Neuron (in vitro differentiated cells): ENCODE measurements around the gene CDK8.
A peak's percentile ranks its signal among the peaks of the same experiment; 100 is the strongest.
"Not testable (repeated sequence)": the region's sequence is repeated elsewhere in the genome, so short reads cannot be mapped to it uniquely, and the experiment has no call there.

Experiments
- H2AFZ ChIP-seq: one replicate; pipeline ENCODE4 v1.6.1; 2013; ENCODE audit warnings: low read depth, mild to moderate bottlenecking, inconsistent platforms, low read length, moderate library complexity
- H3K27me3 ChIP-seq: one replicate; pipeline ENCODE4 v1.6.1; 2013; ENCODE audit warnings: low read length; ENCODE audit not compliant: insufficient read depth
- H3K36me3 ChIP-seq: one replicate; pipeline ENCODE4 v1.6.1; 2013; ENCODE audit warnings: low read length; ENCODE audit not compliant: insufficient read depth
- H3K4me1 ChIP-seq: one replicate; pipeline ENCODE4 v1.6.1; 2013; ENCODE audit warnings: low read length; ENCODE audit not compliant: insufficient read depth
- H3K4me3 ChIP-seq: 2 replicates; pipeline ENCODE4 v1.5.1; 2013; ENCODE audit warnings: mild to moderate bottlenecking, low read length, moderate library complexity
- H3K9me3 ChIP-seq: one replicate; pipeline ENCODE4 v1.6.1; 2013; ENCODE audit warnings: low read length

The CDK8 gene

DNA sequence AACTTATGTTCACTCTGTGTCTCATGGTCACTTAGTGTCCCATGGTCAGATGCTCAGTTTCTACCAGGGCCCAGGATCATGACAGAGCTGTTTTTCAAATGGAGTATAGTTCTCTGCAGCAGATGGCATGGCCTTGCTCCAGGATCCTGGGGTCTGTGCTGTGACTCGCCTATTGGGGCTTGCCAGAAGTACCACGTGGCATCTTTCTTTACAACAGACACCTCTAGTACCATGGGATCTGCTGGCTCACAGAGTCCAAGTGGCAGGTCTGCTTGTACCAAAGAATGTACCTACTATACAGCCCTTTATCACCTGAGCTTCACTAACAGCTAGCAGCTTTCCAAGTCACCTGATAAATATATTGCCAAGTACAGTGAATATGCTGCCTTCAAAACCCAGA is 25.8 kb upstream of the CDK8 start:
- Histone ChIP-seq H3K4me1 (no peaks in the 10 kb centered on the region), H3K9me3 (no peaks in the 10 kb centered on the region), H3K4me3 (no peak overlapping the region), H2AFZ (no peak overlapping the region), H3K36me3 (no peaks in the 10 kb centered on the region), H3K27me3 (peaks cover 8% of the 10 kb centered on the region)

DNA sequence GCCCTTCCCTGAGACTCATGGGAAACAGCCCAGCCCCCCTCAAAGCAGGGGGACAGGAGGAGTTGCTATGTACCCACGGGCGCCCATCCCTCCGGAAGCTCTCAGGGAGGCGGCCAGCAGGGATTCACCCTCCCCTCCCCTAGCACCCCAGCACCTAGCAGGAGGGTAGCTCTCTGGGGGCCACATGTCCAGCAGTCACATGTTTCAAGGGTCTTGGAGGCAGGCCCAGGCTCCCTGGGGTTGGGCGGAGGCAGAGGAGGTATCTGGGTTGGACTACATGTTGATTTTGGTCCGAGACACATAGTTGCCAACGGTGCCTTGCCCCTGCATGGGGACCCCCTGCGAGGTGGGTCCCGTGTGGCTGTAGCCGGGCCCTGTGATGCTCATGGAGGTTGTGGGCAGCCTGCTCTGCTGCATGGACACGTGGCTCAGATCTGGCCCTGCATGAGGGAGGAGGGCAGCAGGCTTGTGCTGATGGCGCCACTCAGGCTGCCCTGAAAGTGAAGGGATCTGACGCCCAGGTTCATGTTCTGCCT is 24.8 kb upstream of the CDK8 start:
- no peak overlapping the region for H3K4me3 ChIP-seq
- no peaks in the 10 kb centered on the region for H3K4me1 ChIP-seq
- peaks cover 8% of the 10 kb centered on the region for H3K27me3 ChIP-seq
- no peak overlapping the region for H2AFZ ChIP-seq
- no peaks in the 10 kb centered on the region for H3K9me3 ChIP-seq
- H3K36me3 ChIP-seq = no peaks in the 10 kb centered on the region

GRCh38 chr13:26230703-26231102 is 23.2 kb upstream of the CDK8 start:
- Histone ChIP-seq H2AFZ (no peak overlapping the region), H3K36me3 (no peaks in the 10 kb centered on the region), H3K4me3 (no peak overlapping the region), H3K9me3 (no peaks in the 10 kb centered on the region), H3K4me1 (no peaks in the 10 kb centered on the region), H3K27me3 (peaks cover 8% of the 10 kb centered on the region)

GRCh38 chr13:26236296-26236695 is 17.6 kb upstream of the CDK8 start:
- Histone ChIP-seq H3K9me3 (no peaks in the 10 kb centered on the region), H2AFZ (no peak overlapping the region), H3K36me3 (no peaks in the 10 kb centered on the region), H3K4me3 (no peak overlapping the region), H3K27me3 (peaks cover 8% of the 10 kb centered on the region), H3K4me1 (no peaks in the 10 kb centered on the region)

DNA sequence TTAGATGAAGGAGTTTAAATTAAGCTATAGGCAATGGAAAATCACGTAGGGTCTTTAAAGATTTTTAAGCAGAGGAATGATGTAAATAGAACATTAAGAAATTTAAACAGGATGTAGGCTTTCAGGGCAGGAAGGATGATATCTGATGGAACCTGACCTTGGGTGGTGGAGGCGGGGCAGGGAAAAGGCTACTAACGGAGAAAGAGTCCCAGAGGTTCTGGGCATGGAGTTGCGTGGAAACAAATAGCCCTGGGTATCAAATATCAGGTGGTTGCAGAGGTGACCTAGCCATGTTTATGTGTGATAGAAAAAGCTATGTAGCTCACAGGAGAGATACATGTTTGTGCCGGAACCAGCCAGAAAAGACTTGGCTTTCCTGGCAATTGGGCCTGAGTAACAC is 7.8 kb upstream of the CDK8 start:
- H3K9me3 ChIP-seq = no peaks in the 10 kb centered on the region
- no peaks in the 10 kb centered on the region for H3K36me3 ChIP-seq
- H3K4me3 ChIP-seq = no peak overlapping the region
- no peak overlapping the region for H2AFZ ChIP-seq
- peaks cover 25% of the 10 kb centered on the region for H3K27me3 ChIP-seq
- H3K4me1 ChIP-seq = no peaks in the 10 kb centered on the region

DNA sequence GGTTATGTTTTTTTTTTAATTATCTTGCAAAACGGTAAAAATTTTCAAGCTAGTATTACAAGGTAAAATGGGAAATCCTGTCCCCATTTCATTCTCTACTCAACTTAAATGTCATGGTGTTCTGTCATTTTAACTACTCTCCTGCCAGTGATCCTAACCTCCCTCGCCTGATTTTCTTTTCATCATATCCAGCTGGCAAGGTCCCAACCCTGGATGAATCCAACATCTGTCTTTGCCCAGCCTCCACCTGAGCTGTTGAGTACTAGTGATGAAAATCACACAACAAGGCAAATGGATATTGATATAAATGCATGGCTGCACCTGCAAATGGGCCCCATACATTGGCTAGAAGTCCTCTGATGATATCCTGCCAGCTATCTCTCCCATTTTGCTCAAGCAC is 6.9 kb upstream of the CDK8 start:
- Histone ChIP-seq H3K4me3 (no peak overlapping the region), H3K36me3 (no peaks in the 10 kb centered on the region), H3K4me1 (no peaks in the 10 kb centered on the region), H2AFZ (no peak overlapping the region), H3K9me3 (no peaks in the 10 kb centered on the region), H3K27me3 (peaks cover 27% of the 10 kb centered on the region)

DNA sequence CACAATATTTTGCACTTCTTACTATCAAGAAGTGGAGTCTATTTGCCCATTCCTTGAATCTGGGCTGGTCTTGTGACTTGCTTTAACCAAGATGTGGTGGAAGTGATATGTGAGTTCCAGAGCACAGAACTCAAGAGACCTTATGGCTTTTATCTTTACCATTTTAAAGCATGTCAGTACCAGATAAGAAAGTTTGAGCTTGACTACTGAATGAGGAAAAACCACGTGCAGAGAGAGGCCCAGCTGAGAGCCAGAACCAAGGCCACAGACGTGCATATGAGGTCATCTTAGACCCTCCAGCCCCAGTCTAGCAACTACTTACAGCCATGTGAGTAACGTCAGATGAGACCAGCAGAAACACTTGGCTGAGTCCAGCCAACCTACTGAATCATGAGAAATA is 6.3 kb upstream of the CDK8 start:
- Histone ChIP-seq H3K4me1 (no peaks in the 10 kb centered on the region), H2AFZ (no peak overlapping the region), H3K36me3 (no peaks in the 10 kb centered on the region), H3K4me3 (no peak overlapping the region), H3K9me3 (no peaks in the 10 kb centered on the region), H3K27me3 (peaks cover 27% of the 10 kb centered on the region)

- Histone ChIP-seq H2AFZ (no peak overlapping the region), H3K36me3 (no peaks in the 10 kb centered on the region), H3K4me1 (peaks cover 3% of the 10 kb centered on the region), H3K9me3 (no peaks in the 10 kb centered on the region), H3K27me3 (peaks cover 27% of the 10 kb centered on the region), H3K4me3 (no peak overlapping the region)
These were observed 4.4 kb upstream of the CDK8 start for GRCh38 chr13:26249551-26249950.

GRCh38 chr13:26252006-26252405 is 1.9 kb upstream of the CDK8 start:
- Histone ChIP-seq H3K4me1 (peaks cover 16% of the 10 kb centered on the region), H3K27me3 (peaks cover 24% of the 10 kb centered on the region)
- H2AFZ ChIP-seq, H3K9me3 ChIP-seq, H3K36me3 ChIP-seq, H3K4me3 ChIP-seq: not testable (repeated sequence)

DNA sequence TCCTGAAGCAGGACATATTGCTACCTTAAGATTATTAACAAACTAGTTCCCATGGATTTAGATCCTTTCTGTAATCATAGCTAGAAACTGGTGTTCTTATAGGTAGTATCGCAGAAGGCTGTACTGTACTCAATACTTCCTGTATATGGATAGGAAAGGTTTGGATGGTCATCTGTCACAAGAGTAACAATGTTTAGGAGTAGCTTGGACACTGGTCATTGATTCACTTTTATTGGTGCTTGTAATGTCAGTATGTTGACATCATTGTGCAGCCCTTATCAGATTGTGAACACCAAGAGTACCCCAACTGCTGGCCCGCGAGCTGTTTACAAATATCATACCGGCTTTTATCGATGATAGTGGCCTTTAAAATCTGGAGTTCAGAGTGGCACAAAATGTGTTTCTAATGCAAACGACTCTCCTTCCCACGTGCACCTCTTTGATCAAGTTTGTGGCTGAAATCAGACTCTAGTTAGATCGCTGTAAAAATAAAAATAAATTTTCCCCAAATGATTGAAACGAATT is 605 bp upstream of the CDK8 start:
- Histone ChIP-seq H3K27me3 (peaks cover 16% of the 10 kb centered on the region), H3K4me3 (peak overlapping the region; percentile 89), H3K36me3 (no peaks in the 10 kb centered on the region)

DNA sequence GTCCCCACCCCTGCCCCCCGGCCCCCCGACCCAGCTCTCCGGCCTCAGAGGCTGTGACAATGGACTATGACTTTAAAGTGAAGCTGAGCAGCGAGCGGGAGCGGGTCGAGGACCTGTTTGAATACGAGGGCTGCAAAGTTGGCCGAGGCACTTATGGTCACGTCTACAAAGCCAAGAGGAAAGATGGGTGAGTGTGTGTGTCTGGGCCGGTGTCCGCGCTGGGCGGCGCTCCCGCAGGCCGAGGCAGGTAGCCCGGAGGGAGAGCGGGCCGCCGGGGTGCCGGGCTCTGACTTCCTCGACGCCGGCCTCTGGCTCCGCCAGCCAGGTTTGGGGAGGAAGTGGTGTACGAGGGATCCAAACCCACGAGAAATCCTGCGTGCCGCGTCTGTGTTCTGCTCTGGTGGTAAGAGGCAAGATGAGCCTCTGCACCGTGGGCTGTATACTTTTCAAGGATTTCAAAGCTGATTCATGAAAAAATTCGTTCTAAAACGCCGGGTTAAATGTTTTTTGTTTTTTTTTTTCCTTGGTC is 718 bp downstream of the CDK8 start:
- peaks cover 8% of the 10 kb centered on the region for H3K27me3 ChIP-seq
- peak overlapping the region; percentile 89 for H3K4me3 ChIP-seq
- no peaks in the 10 kb centered on the region for H3K36me3 ChIP-seq
- H3K9me3 ChIP-seq = no peaks in the 10 kb centered on the region
- H3K4me1 ChIP-seq = peaks cover 26% of the 10 kb centered on the region
- peak overlapping the region; percentile 11 for H2AFZ ChIP-seq

More for the DNA sequence above, 605 bp upstream of the CDK8 start:
- Histone ChIP-seq H2AFZ (peak overlapping the region; percentile 99), H3K9me3 (no peaks in the 10 kb centered on the region), H3K4me1 (peaks cover 26% of the 10 kb centered on the region)

DNA sequence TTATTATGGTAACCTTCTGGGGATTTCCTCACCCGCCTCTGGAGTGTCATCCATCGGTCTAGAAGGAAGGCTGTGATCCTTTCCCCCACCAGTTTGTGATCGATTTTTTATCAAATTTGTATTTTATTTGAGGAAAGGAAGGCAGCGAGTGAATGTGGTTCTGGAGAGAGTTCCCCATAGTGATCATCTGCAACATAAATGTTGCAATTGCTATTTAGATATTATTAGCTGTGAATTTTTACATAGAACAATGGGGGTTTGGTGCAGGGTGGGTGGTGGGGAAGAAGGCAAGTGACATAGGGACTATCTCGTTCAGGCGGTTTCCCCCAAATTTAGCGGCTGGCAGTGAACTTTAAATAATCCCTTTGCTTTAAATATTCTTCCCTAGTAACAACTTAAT is 1.2 kb downstream of the CDK8 start:
- H3K4me3 ChIP-seq = peak overlapping the region; percentile 89
- H3K36me3 ChIP-seq = no peaks in the 10 kb centered on the region
- H3K9me3 ChIP-seq = no peaks in the 10 kb centered on the region
- H3K27me3 ChIP-seq = peaks cover 6% of the 10 kb centered on the region
- H2AFZ ChIP-seq = peak overlapping the region; percentile 11
- peaks cover 26% of the 10 kb centered on the region for H3K4me1 ChIP-seq

- Histone ChIP-seq H3K4me3 (peak overlapping the region; percentile 89), H3K4me1 (peaks cover 26% of the 10 kb centered on the region), H3K27me3 (peaks cover 2% of the 10 kb centered on the region), H3K36me3 (no peaks in the 10 kb centered on the region), H2AFZ (peak overlapping the region; percentile 11), H3K9me3 (no peaks in the 10 kb centered on the region)
These were observed 1.9 kb downstream of the CDK8 start for GRCh38 chr13:26255691-26256277.
